Neural cell (in vitro differentiated cells): ENCODE measurements around the gene RAB15. TPM values are rescaled to one million over a fixed set of nuclear protein-coding genes. Genes with fewer than 3 reads are reported as not detected.

Experiments
- H2AFZ ChIP-seq: fragments of 200-600, 300-800 bp; sonication (generic), shearing (Covaris generic); 2 replicates; pipeline ENCODE4 v1.6.0; 2014; ENCODE audit warnings: low read depth, mild to moderate bottlenecking, antibody characterized with exemption, low read length, moderate library complexity
- H3F3A ChIP-seq: fragments of 200-600 bp; shearing (Covaris generic); 2 replicates; pipeline ENCODE4 v1.6.1; 2016; ENCODE audit warnings: mild to moderate bottlenecking, moderate library complexity, mixed read lengths, antibody characterized with exemption, low read length; ENCODE audit not compliant: insufficient read depth, poor library complexity, severe bottlenecking
- H3K27ac ChIP-seq: fragments of 200-600, 300-800 bp; sonication (generic), shearing (Covaris generic); 2 replicates; pipeline ENCODE4 v1.5.1; 2014; ENCODE audit warnings: mild to moderate bottlenecking, low read length, moderate library complexity
- H3K27me3 ChIP-seq: fragments of 300-800, 200-600 bp; sonication (generic), shearing (Covaris generic); 2 replicates; pipeline ENCODE4 v1.6.0; 2014; ENCODE audit warnings: mild to moderate bottlenecking, low read depth, low read length, moderate library complexity; ENCODE audit not compliant: insufficient read depth
- H3K36me3 ChIP-seq: fragments of 300-800, 200-600 bp; sonication (generic), shearing (Covaris generic); 2 replicates; pipeline ENCODE4 v1.5.1; 2014; ENCODE audit warnings: mild to moderate bottlenecking, antibody characterized with exemption, low read length, moderate library complexity; ENCODE audit not compliant: insufficient read depth
- H3K4me2 ChIP-seq: fragments of 300-800, 200-600 bp; sonication (generic), shearing (Covaris generic); 2 replicates; pipeline ENCODE4 v1.6.0; 2014; ENCODE audit warnings: mild to moderate bottlenecking, low read length
- H3K4me3 ChIP-seq: fragments of 300-800, 200-600 bp; sonication (generic), shearing (Covaris generic); 2 replicates; pipeline ENCODE4 v1.5.1; 2014; ENCODE audit warnings: mild to moderate bottlenecking, low read length, moderate library complexity
- H3K79me2 ChIP-seq: fragments of 200-600 bp; shearing (Covaris generic); replicated peaks from 2 replicates; pipeline ENCODE4 v1.6.0; 2014; ENCODE audit warnings: mild to moderate bottlenecking, low read length, moderate library complexity; ENCODE audit not compliant: insufficient read depth
- H3K9ac ChIP-seq: fragments of 300-800, 200-600 bp; sonication (generic), shearing (Covaris generic); 2 replicates; pipeline ENCODE4 v1.6.1; 2016; ENCODE audit warnings: mild to moderate bottlenecking, low read length, mixed read lengths
- H3K9me2 ChIP-seq: fragments of 200-600 bp; shearing (Covaris generic); 2 replicates; pipeline ENCODE4 v1.6.1; 2016; ENCODE audit warnings: mild to moderate bottlenecking, low read length, mixed read lengths; ENCODE audit not compliant: insufficient read depth
- H3K9me3 ChIP-seq: fragments of 200-600, 300-800 bp; sonication (generic), shearing (Covaris generic); 2 replicates; pipeline ENCODE4 v1.6.1; 2016; ENCODE audit warnings: mild to moderate bottlenecking, mixed run types, low read length, moderate library complexity, mixed read lengths
- H4K20me1 ChIP-seq: fragments of 200-600 bp; shearing (Covaris generic); 2 replicates; pipeline ENCODE4 v1.6.1; 2016; ENCODE audit warnings: mild to moderate bottlenecking, mixed run types; ENCODE audit not compliant: insufficient read depth
- CTCF ChIP-seq: fragments of 450-650 bp; IDR thresholded peaks from 2 replicates; pipeline ENCODE4 v1.5.1; 2014; ENCODE audit warnings: antibody characterized with exemption, mild to moderate bottlenecking, moderate library complexity; ENCODE audit not compliant: poor library complexity, severe bottlenecking
- EP300 ChIP-seq: fragments of 450-650 bp; conservative IDR thresholded peaks from 2 replicates; pipeline ENCODE4 v1.6.1; 2014; ENCODE audit warnings: antibody characterized with exemption, mild to moderate bottlenecking, moderate library complexity; ENCODE audit not compliant: poor library complexity, severe bottlenecking
- EZH2 ChIP-seq: fragments of 200-600, 300-800 bp; shearing (Covaris generic), sonication (generic); IDR thresholded peaks from 2 replicates; pipeline ENCODE4 v1.6.1; 2014; ENCODE audit warnings: antibody characterized with exemption, low read length, borderline replicate concordance, mild to moderate bottlenecking; ENCODE audit not compliant: insufficient read depth, poor library complexity, severe bottlenecking
- MXI1 ChIP-seq: fragments of 450-650 bp; conservative IDR thresholded peaks from 2 replicates; pipeline ENCODE4 v1.6.1; 2014; ENCODE audit warnings: antibody characterized with exemption, mild to moderate bottlenecking; ENCODE audit not compliant: poor library complexity, severe bottlenecking
- POLR2AphosphoS5 ChIP-seq: IDR thresholded peaks from 2 replicates; pipeline ENCODE4 v1.6.1; 2012
- RAD21 ChIP-seq: fragments of 450-650 bp; conservative IDR thresholded peaks from 2 replicates; pipeline ENCODE4 v1.6.1; 2014; ENCODE audit warnings: antibody characterized with exemption, mild to moderate bottlenecking, moderate library complexity
- REST ChIP-seq: IDR thresholded peaks from 2 replicates; pipeline ENCODE4 v1.6.1; 2012; ENCODE audit warnings: borderline replicate concordance
- SMC3 ChIP-seq: fragments of 450-650 bp; conservative IDR thresholded peaks from 2 replicates; pipeline ENCODE4 v1.6.1; 2014; ENCODE audit warnings: antibody characterized with exemption, mild to moderate bottlenecking, moderate library complexity; ENCODE audit not compliant: poor library complexity
- TAF1 ChIP-seq: IDR thresholded peaks from 2 replicates; pipeline ENCODE4 v1.6.1; 2012; ENCODE audit warnings: low read depth
- polyA plus RNA-seq: library from polyadenylated mRNA; depleted of rRNA; stranded (reverse); fragments of >200 nt; gene quantifications from 2 replicates; pipeline ENCODE4 v1.2.3, GENCODE V29; 2014

Gene RAB15
- polyA plus RNA-seq, 1 donor from 2014 or later: 42.0 TPM

GRCh38 chr14:64937821-64938193, 34.3 kb downstream of the RAB15 start:
- Histone ChIP-seq H3K27ac (no peak overlapping the region), H4K20me1 (no peaks in the 10 kb centered on the region), H2AFZ (no peak overlapping the region), H3K4me2 (no peak overlapping the region), H3K9me2 (no peaks in the 10 kb centered on the region), H3K9me3 (no peaks in the 10 kb centered on the region), H3K36me3 (no peaks in the 10 kb centered on the region), H3K9ac (no peak overlapping the region), H3K4me3 (no peak overlapping the region), H3K79me2 (no peaks in the 10 kb centered on the region), H3K27me3 (no peaks in the 10 kb centered on the region), H3F3A (no peaks in the 10 kb centered on the region)
- TF ChIP-seq CTCF (peak; percentile 28), REST (no peak)

DNA sequence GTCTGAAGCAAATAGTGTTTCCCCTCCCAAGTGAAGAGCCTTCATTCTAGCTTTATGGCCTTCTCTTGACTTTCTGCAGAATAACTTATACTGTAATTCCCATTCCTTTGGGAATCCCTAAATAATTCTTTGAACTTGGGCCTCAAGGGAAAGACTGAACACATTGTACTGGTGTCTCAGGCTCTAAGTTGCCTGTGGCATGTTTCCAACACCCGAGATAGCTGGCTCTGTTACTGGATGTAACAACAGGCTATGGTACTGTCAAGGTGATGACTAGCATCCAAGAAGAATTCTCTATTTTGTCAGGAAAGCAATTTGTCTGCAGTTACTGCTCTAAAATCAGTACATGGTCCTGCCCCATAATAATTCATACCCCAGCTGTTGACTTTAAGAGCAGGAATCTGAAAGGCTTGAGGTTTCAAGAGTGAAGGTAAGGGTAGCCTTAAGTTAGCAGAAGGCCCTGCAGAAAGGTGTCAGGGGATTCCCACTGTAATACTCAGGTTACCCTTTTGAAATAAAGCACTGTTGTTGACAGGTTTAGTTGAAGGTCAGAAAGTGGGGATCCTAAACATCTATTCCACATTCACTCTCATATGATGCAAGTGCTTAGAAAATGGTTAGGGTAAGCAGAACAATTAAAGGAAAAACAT, 34.8 kb downstream of the RAB15 start:
- no peaks in the 10 kb centered on the region for H3K9me3 ChIP-seq
- TF ChIP-seq EP300 (no peak), REST (no peak), CTCF (no peak), TAF1 (no peak), POLR2AphosphoS5 (no peak), EZH2 (no peak), RAD21 (no peak), SMC3 (no peak), MXI1 (no peak)
- no peak overlapping the region for H3K27ac ChIP-seq
- no peaks in the 10 kb centered on the region for H3K36me3 ChIP-seq
- no peak overlapping the region for H3K9ac ChIP-seq
- no peaks in the 10 kb centered on the region for H4K20me1 ChIP-seq
- H3F3A ChIP-seq: no peaks in the 10 kb centered on the region
- H2AFZ ChIP-seq: no peak overlapping the region
- no peak overlapping the region for H3K4me3 ChIP-seq
- H3K9me2 ChIP-seq: no peaks in the 10 kb centered on the region
- no peaks in the 10 kb centered on the region for H3K79me2 ChIP-seq
- H3K27me3 ChIP-seq: no peaks in the 10 kb centered on the region
- H3K4me2 ChIP-seq: no peak overlapping the region
